NB4 (cell line): ENCODE measurements around the gene P2RX2.

Source experiments
- POLR2A ChIP-seq: IDR thresholded peaks from 2 replicates; pipeline ENCODE4 v1.6.1; 2011; ENCODE audit warnings: mild to moderate bottlenecking; ENCODE audit not compliant: insufficient read length; ENCODE audit errors: extremely low read depth
- TF ChIP-seq, protein P1 (sequence below): IDR thresholded peaks from one replicate; pipeline ENCODE4 v1.5.1; 2012; ENCODE audit warnings: low read depth, low read length
- TF ChIP-seq, protein P2 (sequence below): IDR thresholded peaks from 2 replicates; pipeline ENCODE4 v1.6.1; 2011; ENCODE audit warnings: low read depth, low read length

DNA sequence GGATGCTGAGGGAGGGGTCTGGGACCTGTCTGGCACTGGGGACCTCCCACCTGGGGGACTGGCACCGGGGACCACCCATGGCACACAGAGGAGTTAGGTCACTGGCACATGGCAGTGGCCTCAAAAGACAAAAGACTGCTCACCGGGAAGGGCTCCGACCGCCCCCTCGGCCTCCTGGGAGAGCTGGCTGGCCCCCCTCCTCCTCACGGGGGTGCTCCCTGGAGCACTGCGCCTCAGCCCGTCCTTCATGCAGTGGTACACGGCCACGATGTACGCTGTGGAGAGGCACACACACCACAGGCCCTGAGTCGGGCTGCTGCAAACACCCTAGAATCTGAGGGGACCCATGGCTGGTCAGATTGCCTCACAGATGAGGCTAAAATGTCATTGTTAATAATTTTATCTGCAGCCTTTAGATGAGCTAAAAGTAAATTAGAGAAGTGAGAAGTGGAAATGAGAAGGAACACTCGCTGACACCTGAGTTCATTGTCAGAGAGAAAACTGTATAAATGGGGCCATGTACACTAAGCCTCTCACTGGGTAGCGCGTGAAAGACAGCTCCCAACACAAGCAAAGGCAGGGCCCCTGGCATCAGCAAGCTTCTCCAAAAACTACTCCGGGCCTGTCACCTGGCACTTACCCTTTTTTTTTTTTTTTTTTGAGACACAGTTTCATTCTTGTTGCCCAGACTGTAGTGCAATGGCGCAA is 14.1 kb downstream of the P2RX2 start:
- TF ChIP-seq, protein P1, sequence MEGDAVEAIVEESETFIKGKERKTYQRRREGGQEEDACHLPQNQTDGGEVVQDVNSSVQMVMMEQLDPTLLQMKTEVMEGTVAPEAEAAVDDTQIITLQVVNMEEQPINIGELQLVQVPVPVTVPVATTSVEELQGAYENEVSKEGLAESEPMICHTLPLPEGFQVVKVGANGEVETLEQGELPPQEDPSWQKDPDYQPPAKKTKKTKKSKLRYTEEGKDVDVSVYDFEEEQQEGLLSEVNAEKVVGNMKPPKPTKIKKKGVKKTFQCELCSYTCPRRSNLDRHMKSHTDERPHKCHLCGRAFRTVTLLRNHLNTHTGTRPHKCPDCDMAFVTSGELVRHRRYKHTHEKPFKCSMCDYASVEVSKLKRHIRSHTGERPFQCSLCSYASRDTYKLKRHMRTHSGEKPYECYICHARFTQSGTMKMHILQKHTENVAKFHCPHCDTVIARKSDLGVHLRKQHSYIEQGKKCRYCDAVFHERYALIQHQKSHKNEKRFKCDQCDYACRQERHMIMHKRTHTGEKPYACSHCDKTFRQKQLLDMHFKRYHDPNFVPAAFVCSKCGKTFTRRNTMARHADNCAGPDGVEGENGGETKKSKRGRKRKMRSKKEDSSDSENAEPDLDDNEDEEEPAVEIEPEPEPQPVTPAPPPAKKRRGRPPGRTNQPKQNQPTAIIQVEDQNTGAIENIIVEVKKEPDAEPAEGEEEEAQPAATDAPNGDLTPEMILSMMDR = no peak
- TF ChIP-seq POLR2A = no peak
- TF ChIP-seq, protein P2, sequence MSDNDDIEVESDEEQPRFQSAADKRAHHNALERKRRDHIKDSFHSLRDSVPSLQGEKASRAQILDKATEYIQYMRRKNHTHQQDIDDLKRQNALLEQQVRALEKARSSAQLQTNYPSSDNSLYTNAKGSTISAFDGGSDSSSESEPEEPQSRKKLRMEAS = no peak
